Measurements from ENCODE around the gene PRLHR. TPM values are rescaled to one million over a fixed set of nuclear protein-coding genes. Genes with fewer than 3 reads are reported as not detected.

PRLHR gene
- total and polyA plus RNA-seq, 2 of the 4 experiments (the other 2 are of a cell fraction): not detected

- Histone ChIP-seq H3K23ac (ENCODE audit: low read depth, low read length) (no peak overlapping the region), H2BK15ac (ENCODE audit: low read depth, low read length) (no peak overlapping the region), H3K4ac (ENCODE audit: low read depth, low read length) (no peak overlapping the region), H3K79me1 (ENCODE audit: low read depth in 1 of 2, low read length in 2 of 2) (no peaks in the 10 kb centered on the region), H3K27me3 (ENCODE audit: control insufficient read depth, insufficient read depth, low read length) (no peaks in the 10 kb centered on the region), H3K14ac (replicated peaks; ENCODE audit: low read depth, low read length) (no peak overlapping the region), H2BK20ac (ENCODE audit: low read depth, low read length) (no peak overlapping the region), H4K91ac (ENCODE audit: insufficient read depth, low read depth, low read length) (no peak overlapping the region), H3K4me1 (ENCODE audit: control insufficient read depth, insufficient read depth, low read length) (no peaks in the 10 kb centered on the region), H4K5ac (ENCODE audit: low read depth, low read length) (no peak overlapping the region), H3K27ac (ENCODE audit: insufficient read depth, low read length) (no peak overlapping the region), H3K9me3 (ENCODE audit: control insufficient read depth, insufficient read depth, low read length) (no peaks in the 10 kb centered on the region), H2AFZ (replicated peaks; ENCODE audit: low read length, poor library complexity) (no peak overlapping the region), H3K9ac (ENCODE audit: low read depth, low read length) (no peak overlapping the region), H3K9me1 (ENCODE audit: insufficient read depth, low read length) (no peaks in the 10 kb centered on the region), H2BK5ac (ENCODE audit: low read depth, low read length, poor library complexity, severe bottlenecking) (no peak overlapping the region), H4K8ac (ENCODE audit: low read depth in 2 of 2, low read length in 2 of 2) (no peak overlapping the region), H2BK120ac (ENCODE audit: low read depth, low read length) (no peak overlapping the region), H2AK9ac (replicated peaks; ENCODE audit: low read depth, low read length, poor library complexity) (no peak overlapping the region), H2AK5ac (ENCODE audit: low read depth, low read length) (no peak overlapping the region), H3K36me3 (ENCODE audit: control insufficient read depth, insufficient read depth, low read length) (no peaks in the 10 kb centered on the region), H3K4me2 (ENCODE audit: low read depth, low read length) (no peak overlapping the region), H3K4me3 (ENCODE audit: insufficient read depth, low read depth, low read length) (no peak overlapping the region), H3K56ac (ENCODE audit: extremely low read depth, insufficient read depth, low read length) (no peak overlapping the region), H3K18ac (ENCODE audit: low read depth, low read length) (no peak overlapping the region), H4K20me1 (ENCODE audit: insufficient read depth, low read length) (no peaks in the 10 kb centered on the region)
- DNase-seq (no peak), ATAC-seq (ENCODE audit: low read depth) (no peak)
- BruUV-seq (replicated peaks): no TSS peak
- TF ChIP-seq FOS (IDR thresholded peaks at IDR 0.05; ENCODE audit: low read depth, low read length): no peak
- no peak for TF ChIP-seq ELK1 (IDR thresholded peaks at IDR 0.05; ENCODE audit: borderline replicate concordance, low read depth, low read length)
- no peak for TF ChIP-seq MXI1 (IDR thresholded peaks at IDR 0.05; ENCODE audit: borderline replicate concordance, low read depth, low read length)
- TF ChIP-seq MAFK (IDR thresholded peaks at IDR 0.05; ENCODE audit: low read depth, low read length): no peak
- TF ChIP-seq SMC3 (IDR thresholded peaks at IDR 0.05; ENCODE audit: low read depth, low read length): no peak
- TF ChIP-seq RCOR1 (IDR thresholded peaks at IDR 0.05; ENCODE audit: insufficient replicate concordance, low read length): no peak
- no peak for TF ChIP-seq RFX5 (IDR thresholded peaks at IDR 0.05; ENCODE audit: low read depth, low read length)
- TF ChIP-seq RAD21 (IDR thresholded peaks at IDR 0.05; ENCODE audit: low read length): no peak
- TF ChIP-seq CTCF (conservative IDR thresholded peaks at IDR 0.05; ENCODE audit: low read depth, low read length): no peak
- no peak for TF ChIP-seq BHLHE40 (IDR thresholded peaks at IDR 0.05; ENCODE audit: low read depth, low read length)
- TF ChIP-seq USF2 (IDR thresholded peaks at IDR 0.05; ENCODE audit: low read depth, low read length): no peak
- TF ChIP-seq CHD1 (IDR thresholded peaks at IDR 0.05; ENCODE audit: low read depth, low read length): no peak
- intact Hi-C loops (cut with micrococcal nuclease): no loop called here
- ChIA-PET CTCF (no interaction called here), POLR2A (ENCODE audit: unreplicated experiment) (interaction anchor here (1.4 kb wide), 1 partner anchor 9 kb away, joined by 3 read pairs; no protein-coding TSS in a partner anchor)
- in situ Hi-C loops (cut with MboI; ENCODE audit: low sequenced_read_pairs): no loop called here
- no CpG with 5 or more reads among the region's 10 CpGs for WGBS, 2 experiments (ENCODE audit: extremely low coverage in 2 of 2, insufficient read length in 1 of 2)
- dilution Hi-C loops (cut with HindIII; ENCODE audit: low sequenced_read_pairs, unreplicated experiment): no loop called here
Observed at GRCh38 chr10:118605694-118606093, 10.2 kb upstream of the PRLHR start.
